H1 (cell line): ENCODE data around the gene ZBED4. TPM values are rescaled to one million over a fixed set of nuclear protein-coding genes. Genes with fewer than 3 reads are reported as not detected.

Experiments
- CTCF ChIA-PET: fragments of 300-600 bp; sonication (Branson Sonifier 250); formaldehyde crosslinking; loops from one replicate; lab custom pipeline; 2021; ENCODE audit not compliant: partially characterized antibody; lab: Charles Lee
- POLR2A ChIA-PET: fragments of 300-600 bp; sonication (Branson Sonifier 250); formaldehyde crosslinking; loops from one replicate; lab custom pipeline; 2021; ENCODE audit warnings: inconsistent platforms; ENCODE audit not compliant: partially characterized antibody; lab: Charles Lee
- DNase-seq, 2 experiments: peaks; one replicate each; pipeline versions ENCODE4 v3.0.0 to v3.0.0-alpha.2; 2010 to 2022; ENCODE audit warnings: low spot score in 2 of 2, low read depth in 1 of 2, mixed read lengths in 1 of 2
- FAIRE-seq: peaks from 2 replicates; lab custom pipeline; 2011; peaks lifted over from hg19 to GRCh38; lab: Jason Lieb, UNC
- H2AFZ ChIP-seq: 2 replicates; pipeline ENCODE4 v1.8.1; 2012; ENCODE audit warnings: low read length, inconsistent platforms
- H2AK5ac ChIP-seq: 2 replicates; pipeline ENCODE4 v1.6.1; 2013; ENCODE audit warnings: low read depth, low read length
- H2BK120ac ChIP-seq: replicated peaks from 2 replicates; pipeline ENCODE3; 2013; ENCODE audit warnings: low read depth, low read length, inconsistent platforms
- H2BK12ac ChIP-seq: 2 replicates; pipeline ENCODE4 v1.6.1; 2013; ENCODE audit warnings: low read depth, low read length
- H2BK15ac ChIP-seq: 2 replicates; pipeline ENCODE4 v1.6.1; 2013; ENCODE audit warnings: low read length
- H2BK20ac ChIP-seq: 2 replicates; pipeline ENCODE4 v1.6.1; 2013; ENCODE audit warnings: low read length
- H2BK5ac ChIP-seq: 2 replicates; pipeline ENCODE4 v1.6.1; 2013; ENCODE audit warnings: low read depth, low read length
- H3K14ac ChIP-seq: 2 replicates; pipeline ENCODE4 v1.6.1; 2013; ENCODE audit warnings: inconsistent platforms; ENCODE audit not compliant: insufficient read length
- H3K18ac ChIP-seq: 2 replicates; pipeline ENCODE4 v1.6.1; 2013; ENCODE audit warnings: low read length; ENCODE audit errors: extremely low read depth
- H3K23ac ChIP-seq: 2 replicates; pipeline ENCODE4 v1.6.1; 2013; ENCODE audit warnings: inconsistent platforms; ENCODE audit not compliant: insufficient read length
- H3K23me2 ChIP-seq: 2 replicates; pipeline ENCODE4 v1.6.1; 2013; ENCODE audit warnings: low read depth, low read length
- H3K27ac ChIP-seq: 2 replicates; pipeline ENCODE4 v1.6.1; 2011; ENCODE audit warnings: low read depth, low read length, inconsistent platforms
- H3K27me3 ChIP-seq, 4 experiments: replicated peaks in 1 of 4; 1 replicate in 1 of 4; 2 replicates in 3 of 4; pipeline versions ENCODE4 v1.6.1 to v1.8.1; 2011 to 2013; ENCODE audit warnings: low read length in 3 of 4, mild to moderate bottlenecking in 3 of 4, inconsistent platforms in 2 of 4, mixed read lengths in 2 of 4, moderate library complexity in 1 of 4; ENCODE audit not compliant: control insufficient read depth in 3 of 4, insufficient read depth in 3 of 4; ENCODE audit errors: extremely low read depth in 1 of 4
- H3K36me3 ChIP-seq, 4 experiments: 2 replicates each; pipeline versions ENCODE4 v1.6.1 to v1.8.1; 2011 to 2013; ENCODE audit warnings: mild to moderate bottlenecking in 4 of 4, low read length in 3 of 4, moderate library complexity in 2 of 4, control low read depth in 1 of 4, inconsistent platforms in 1 of 4; ENCODE audit not compliant: insufficient read depth in 4 of 4, control insufficient read depth in 2 of 4
- H3K4ac ChIP-seq: replicated peaks from 2 replicates; pipeline ENCODE3; 2013; ENCODE audit warnings: low read length, low read depth, mixed read lengths, inconsistent platforms; ENCODE audit not compliant: insufficient read length
- H3K4me1 ChIP-seq, 4 experiments: replicated peaks in 1 of 4; 1 replicate in 1 of 4; 2 replicates in 3 of 4; pipeline versions ENCODE4 v1.6.1 to v1.8.1; 2011 to 2013; ENCODE audit warnings: low read length in 3 of 4, inconsistent platforms in 2 of 4, mixed read lengths in 1 of 4; ENCODE audit not compliant: insufficient read depth in 4 of 4, control insufficient read depth in 3 of 4
- H3K4me2 ChIP-seq, 2 experiments: 2 replicates each; pipeline versions ENCODE4 v1.6.1 to v1.8.1; 2011 to 2013; ENCODE audit warnings: low read depth in 2 of 2, low read length in 2 of 2, control low read depth in 1 of 2, inconsistent platforms in 1 of 2, mild to moderate bottlenecking in 1 of 2; ENCODE audit not compliant: insufficient read depth in 1 of 2
- H3K4me3 ChIP-seq, 4 experiments: fragments of 200-600, 300-600 bp in 1 of 4; sonication (generic), shearing (Covaris generic), sonication (Bioruptor Twin) in 1 of 4; 2 replicates each; pipeline versions ENCODE4 v1.5.1 to v1.8.1; 2011 to 2016; ENCODE audit warnings: low read length in 4 of 4, low read depth in 3 of 4, control low read depth in 2 of 4, inconsistent platforms in 2 of 4, mild to moderate bottlenecking in 2 of 4, mixed read lengths in 1 of 4, moderate library complexity in 1 of 4; ENCODE audit not compliant: insufficient read depth in 2 of 4; ENCODE audit errors: extremely low read depth in 1 of 4
- H3K56ac ChIP-seq: replicated peaks from 2 replicates; pipeline ENCODE3; 2013; ENCODE audit warnings: low read depth, mild to moderate bottlenecking, mixed read lengths, low read length, inconsistent platforms; ENCODE audit not compliant: insufficient read length
- H3K79me1 ChIP-seq: 2 replicates; pipeline ENCODE4 v1.6.1; 2013; ENCODE audit warnings: low read depth, low read length, control low read depth
- H3K79me2 ChIP-seq, 2 experiments: 2 replicates each; pipeline versions ENCODE4 v1.6.1 to v1.8.1; 2012 to 2013; ENCODE audit warnings: low read length in 2 of 2, mild to moderate bottlenecking in 2 of 2, inconsistent platforms in 1 of 2; ENCODE audit not compliant: insufficient read depth in 2 of 2, control insufficient read depth in 1 of 2
- H3K9ac ChIP-seq, 4 experiments: replicated peaks in 1 of 4; 1 replicate in 1 of 4; 2 replicates in 3 of 4; pipeline versions ENCODE4 v1.6.1 to v1.8.1; 2011 to 2013; ENCODE audit warnings: low read depth in 3 of 4, low read length in 3 of 4, control low read depth in 2 of 4, mild to moderate bottlenecking in 2 of 4, moderate library complexity in 2 of 4, inconsistent platforms in 1 of 4; ENCODE audit errors: extremely low read depth in 1 of 4
- H3K9me3 ChIP-seq, 2 experiments: 2 replicates each; pipeline versions ENCODE4 v1.6.1 to v1.8.1; 2012 to 2013; ENCODE audit warnings: mild to moderate bottlenecking in 2 of 2, moderate library complexity in 2 of 2, control low read depth in 1 of 2, inconsistent platforms in 1 of 2, low read depth in 1 of 2, low read length in 1 of 2, mixed read lengths in 1 of 2; ENCODE audit not compliant: insufficient read depth in 2 of 2
- H4K20me1 ChIP-seq, 2 experiments: replicated peaks in 1 of 2; 2 replicates each; pipeline versions ENCODE3 to v1.8.1; 2011 to 2013; ENCODE audit warnings: inconsistent platforms in 2 of 2, low read length in 2 of 2, mild to moderate bottlenecking in 1 of 2; ENCODE audit not compliant: insufficient read depth in 2 of 2, control insufficient read depth in 1 of 2
- H4K5ac ChIP-seq: 2 replicates; pipeline ENCODE4 v1.6.1; 2013; ENCODE audit warnings: low read length, low read depth, mixed read lengths, inconsistent platforms; ENCODE audit not compliant: insufficient read length
- H4K8ac ChIP-seq: 2 replicates; pipeline ENCODE4 v1.8.0; 2013; ENCODE audit warnings: mild to moderate bottlenecking, moderate library complexity, low read length, inconsistent platforms; ENCODE audit not compliant: insufficient read depth; ENCODE audit errors: extremely low read depth
- H4K91ac ChIP-seq: replicated peaks from 2 replicates; pipeline ENCODE3; 2013; ENCODE audit warnings: low read length, mixed read lengths, inconsistent platforms; ENCODE audit not compliant: insufficient read length
- CREB1 ChIP-seq: IDR thresholded peaks from 2 replicates; pipeline ENCODE4 v1.6.1; 2012; ENCODE audit warnings: inconsistent platforms
- EP300 ChIP-seq, 2 experiments: IDR thresholded peaks; 1 replicate in 1 of 2; 2 replicates in 1 of 2; pipeline ENCODE4 v1.6.1; 2011 to 2012; ENCODE audit warnings: low read depth in 2 of 2, low read length in 2 of 2, mild to moderate bottlenecking in 2 of 2, borderline replicate concordance in 1 of 2, inconsistent platforms in 1 of 2, moderate library complexity in 1 of 2
- KDM4A ChIP-seq: IDR thresholded peaks from one replicate; pipeline ENCODE4 v1.7.1; 2012; ENCODE audit warnings: low read depth, mild to moderate bottlenecking, moderate library complexity, low read length, inconsistent platforms; ENCODE audit not compliant: severe bottlenecking
- POLR2AphosphoS5 ChIP-seq: IDR thresholded peaks from 2 replicates; pipeline ENCODE4 v1.6.1; 2011; ENCODE audit warnings: low read depth, low read length
- POU5F1 ChIP-seq: IDR thresholded peaks from 2 replicates; pipeline ENCODE4 v1.6.1; 2011; ENCODE audit warnings: low read depth, mild to moderate bottlenecking, low read length, moderate library complexity
- RFX5 ChIP-seq: IDR thresholded peaks from 2 replicates; pipeline ENCODE4 v1.6.1; 2011; ENCODE audit warnings: low read depth, low read length, improper control_type of control experiment, borderline replicate concordance
- SIN3A ChIP-seq, 2 experiments: IDR thresholded peaks in 1 of 2; conservative IDR thresholded peaks in 1 of 2; 2 replicates each; pipeline ENCODE4 v1.6.1; 2011 to 2012; ENCODE audit warnings: low read length in 2 of 2, improper control_type of control experiment in 1 of 2, low read depth in 1 of 2, mild to moderate bottlenecking in 1 of 2
- SIRT6 ChIP-seq: IDR thresholded peaks from one replicate; pipeline ENCODE4 v1.7.1; 2012; ENCODE audit warnings: low read length, inconsistent platforms
- SIX5 ChIP-seq: IDR thresholded peaks from 2 replicates; pipeline ENCODE4 v1.6.1; 2011; ENCODE audit warnings: mild to moderate bottlenecking, low read depth, low read length
- SP1 ChIP-seq: IDR thresholded peaks from 2 replicates; pipeline ENCODE4 v1.6.1; 2011; ENCODE audit warnings: low read depth, low read length
- SP2 ChIP-seq: IDR thresholded peaks from 2 replicates; pipeline ENCODE4 v1.6.1; 2012; ENCODE audit warnings: mild to moderate bottlenecking, low read length, inconsistent platforms
- TAF7 ChIP-seq: optimal IDR thresholded peaks from 2 replicates; pipeline ENCODE3; 2011; ENCODE audit warnings: low read depth, mild to moderate bottlenecking, inconsistent platforms, low read length, moderate library complexity, borderline replicate concordance
- WGBS, 2 experiments: shearing (Covaris generic) in 1 of 2; methylation state at CpG; one replicate each; pipeline versions ENCODE4 v1.1.6 to v1.1.7; 2013 to 2015; ENCODE audit warnings: low lambda C conversion rate in 2 of 2, mixed read lengths in 2 of 2, inconsistent platforms in 1 of 2, low coverage in 1 of 2, missing lambda C conversion rate in 1 of 2; ENCODE audit not compliant: insufficient replicate concordance in 2 of 2, insufficient coverage in 1 of 2, insufficient read length in 1 of 2; ENCODE audit errors: extremely low coverage in 1 of 2, missing lambda C conversion rate in 1 of 2; 5-methylcytosine and 5-hydroxymethylcytosine counted together
- polyA plus RNA-seq, 7 experiments: library from polyadenylated mRNA; depleted of rRNA in 3 of 7; stranded (reverse) in 5 of 7; unstranded in 2 of 7; fragments of >200 nt in 5 of 7; fragments of 200-250 nt in 2 of 7; gene quantifications; 1 replicate in 5 of 7; 2 replicates in 1 of 7; 4 replicates in 1 of 7; pipeline versions ENCODE4 v1.2.1 to v1.2.3, GENCODE V29; 2011 to 2013; ENCODE audit warnings: missing spikeins in 2 of 7, mixed read lengths in 2 of 7
- total RNA-seq: library from RNA; stranded (reverse); fragmentation: NEBNext Ultra II Directional; extraction: Animal tissue kit (Norgen Biotek cat#: 25700); gene quantifications from 2 replicates; pipeline ENCODE4 v1.2.1, GENCODE V29; 2021

ZBED4 gene
- total and polyA plus RNA-seq, 2 of the 8 experiments (the other 6 are each of a cell fraction or from before 2014, with no cell fraction given), result 11.0 to 28.3 TPM

DNA sequence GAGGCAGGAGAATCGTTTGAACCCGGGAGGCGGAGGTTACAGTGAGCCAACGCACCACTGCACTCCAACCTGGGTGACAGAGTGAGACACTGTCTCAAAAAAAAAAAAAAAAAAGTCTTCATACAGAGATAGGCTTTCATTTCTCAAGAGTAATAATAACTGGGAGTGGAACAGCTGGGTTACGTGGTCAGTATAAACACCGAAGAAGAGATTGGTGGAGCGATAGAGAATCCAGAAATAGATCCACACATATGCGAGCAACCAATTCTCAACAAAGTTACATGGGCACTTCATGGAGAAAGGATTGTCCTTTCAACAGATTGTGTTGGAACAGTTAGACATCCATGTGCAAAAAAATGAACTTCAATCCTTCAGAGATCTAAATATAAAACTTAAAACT is 24.6 kb downstream of the ZBED4 start:
- DNase-seq (no peak), FAIRE-seq (no peak)
- Histone ChIP-seq H3K36me3 (0 out of 8 replicates have a peak, but pooled peaks cover 0 to 2% (median 0%) of the 10 kb centered on the region in 4 experiments), H3K79me2 (peaks cover 0 to 70% of the 10 kb centered on the region in 2 experiments; a peak in 3 of 4 replicates), H2AFZ (no peak overlapping the region), H2AK5ac (no peak overlapping the region), H3K4me1 (no peaks in the 10 kb centered on the region), H3K56ac (no peak overlapping the region), H3K4me2 (no peak overlapping the region), H4K91ac (no peak overlapping the region), H3K9me3 (peaks cover 0 to 3% of the 10 kb centered on the region in 2 experiments; a peak in 1 of 4 replicates), H3K4ac (no peak overlapping the region), H3K9ac (no peak overlapping the region), H3K23me2 (no peaks in the 10 kb centered on the region), H4K8ac (no peak overlapping the region), H3K14ac (no peak overlapping the region), H2BK15ac (no peak overlapping the region), H4K5ac (no peak overlapping the region), H2BK120ac (no peak overlapping the region), H3K4me3 (no peak overlapping the region), H3K18ac (no peak overlapping the region), H4K20me1 (peaks cover 6 to 12% of the 10 kb centered on the region in 2 experiments), H3K27ac (no peak overlapping the region), H2BK5ac (no peak overlapping the region), H3K23ac (no peak overlapping the region), H3K79me1 (peaks cover 6% of the 10 kb centered on the region), H3K27me3 (no peaks in the 10 kb centered on the region), H2BK20ac (no peak overlapping the region), H2BK12ac (no peak overlapping the region)
- ChIA-PET POLR2A (no interaction called here), CTCF (interaction anchor here (0.7 kb wide), 1 partner anchor 9 kb away, joined by 4 read pairs; no protein-coding TSS in a partner anchor)
- TF ChIP-seq SIRT6, result no peak
- TF ChIP-seq POLR2AphosphoS5, result no peak
- TF ChIP-seq RFX5, result no peak
- no peak for TF ChIP-seq POU5F1
- TF ChIP-seq SP2, result no peak
- no peak for TF ChIP-seq SP1
- no peak for TF ChIP-seq EP300 (IDR thresholded peaks at IDR 0.05; ENCODE audit: borderline replicate concordance in 1 of 2, low read depth in 2 of 2, low read length in 2 of 2)
- no peak for TF ChIP-seq SIN3A (conservative IDR thresholded peaks at IDR 0.05 in 1 of 2, IDR thresholded peaks at IDR 0.05 in 1 of 2; ENCODE audit: low read depth in 1 of 2, low read length in 2 of 2)
- no peak for TF ChIP-seq CREB1
- TF ChIP-seq TAF7, result no peak
- TF ChIP-seq KDM4A, result no peak
- TF ChIP-seq SIX5, result no peak
- 97% methylated on average over 7 of the region's 8 CpGs; no CpG with 5 or more reads in 1 of the 2 experiments for WGBS, 2 experiments
